ENCODE data around the gene RPL10. TPM values are rescaled to one million over a fixed set of nuclear protein-coding genes. Genes with fewer than 3 reads are reported as not detected.

Gene RPL10
- total RNA-seq = 1,000 to 10,000 TPM; 1,953 to 2,194 TPM

DNA sequence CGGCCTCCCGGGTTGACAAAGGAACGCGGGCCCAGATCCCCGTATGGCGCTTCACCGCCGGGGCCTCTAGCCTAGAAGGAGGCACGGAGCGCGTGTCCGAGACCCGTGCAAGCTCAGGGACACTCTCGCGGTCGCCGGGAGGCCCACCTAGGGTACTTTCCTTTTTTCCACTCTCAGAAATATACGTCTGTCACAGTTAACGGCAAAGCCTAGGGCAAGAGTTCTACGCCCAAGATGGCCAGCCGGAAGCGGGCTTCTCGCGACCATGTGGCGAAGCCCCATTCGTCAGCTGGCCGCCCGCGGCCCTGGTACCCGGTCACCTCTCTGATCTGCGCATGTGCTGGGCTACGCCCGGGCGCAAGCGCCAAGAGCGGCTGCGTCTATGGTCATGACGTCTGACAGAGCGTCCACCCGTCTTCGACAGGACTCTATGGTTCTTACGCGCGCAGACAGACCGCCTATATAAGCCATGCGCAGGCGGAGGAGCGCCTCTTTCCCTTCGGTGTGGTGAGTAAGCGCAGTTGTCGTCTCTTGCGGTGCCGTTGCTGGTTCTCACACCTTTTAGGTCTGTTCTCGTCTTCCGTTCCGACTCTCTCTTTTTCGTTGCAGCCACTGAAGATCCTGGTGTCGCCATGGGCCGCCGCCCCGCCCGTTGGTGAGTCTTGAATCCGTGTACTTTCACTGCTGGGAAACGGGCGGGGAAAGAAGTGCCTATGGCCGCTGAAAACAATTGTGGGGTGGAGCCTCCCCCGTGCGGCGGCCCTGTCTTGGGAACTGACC, at the start of gene RPL10:
RPL10 (plus strand) TSS at position 490 of the 780 bp plus-strand sequence; CDS start at position 633, 143 bp downstream.
- H3K36me3 Mint-ChIP-seq = peaks cover 16% of the 10 kb centered on the region
- peak within 1 kb of the TSS; percentile 96 to 98 for H3K27ac Mint-ChIP-seq
- peak within 1 kb of the TSS; percentile 96 for H3K4me3 Mint-ChIP-seq
- DNase-seq (ENCODE audit: low spot score) = peak; percentile 94
- peak; percentile 90 to 91 for ATAC-seq
- no peaks in the 10 kb centered on the region for H3K9me3 Mint-ChIP-seq
- peaks cover 8 to 21% of the 10 kb centered on the region in 2 donors for H3K4me1 Mint-ChIP-seq (ENCODE audit: low read depth in 2 of 2)
- H3K27me3 Mint-ChIP-seq = no peaks in the 10 kb centered on the region

- Mint-ChIP-seq H3K4me1 (ENCODE audit: low read depth in 2 of 2) (peaks cover 13 to 33% of the 10 kb centered on the region in 2 donors), H3K4me3 (no peak overlapping the region), H3K9me3 (no peaks in the 10 kb centered on the region), H3K27me3 (no peaks in the 10 kb centered on the region), H3K27ac (no peak overlapping the region), H3K36me3 (no peaks in the 10 kb centered on the region)
- ATAC-seq = no peak
- no peak for DNase-seq (ENCODE audit: low spot score)
These were observed 49.4 kb upstream of the RPL10 start for GRCh38 chrX:154348646-154349358.

- H3K36me3 Mint-ChIP-seq = no peaks in the 10 kb centered on the region
These were observed 48.7 kb upstream of the RPL10 start for GRCh38 chrX:154349359-154349935.

GRCh38 chrX:154349979-154350378, 48.2 kb upstream of the RPL10 start:
- DNase-seq (ENCODE audit: low spot score) (no peak), ATAC-seq (no peak)
- no peaks in the 10 kb centered on the region for H3K27me3 Mint-ChIP-seq
- no peak overlapping the region for H3K4me3 Mint-ChIP-seq
- H3K36me3 Mint-ChIP-seq = no peaks in the 10 kb centered on the region
- peaks cover 13 to 38% of the 10 kb centered on the region in 2 donors for H3K4me1 Mint-ChIP-seq (ENCODE audit: low read depth in 2 of 2)
- no peak overlapping the region for H3K27ac Mint-ChIP-seq
- H3K9me3 Mint-ChIP-seq = no peaks in the 10 kb centered on the region

More at GRCh38 chrX:154349359-154349935, 48.7 kb upstream of the RPL10 start:
- H3K27me3 Mint-ChIP-seq = no peaks in the 10 kb centered on the region
- ATAC-seq = no peak
- no peak overlapping the region for H3K4me3 Mint-ChIP-seq
- H3K27ac Mint-ChIP-seq = no peak overlapping the region
- DNase-seq (ENCODE audit: low spot score) = peak; percentile 58
- H3K4me1 Mint-ChIP-seq (ENCODE audit: low read depth in 2 of 2) = peaks cover 13 to 38% of the 10 kb centered on the region in 2 donors
- H3K9me3 Mint-ChIP-seq = no peaks in the 10 kb centered on the region

DNA sequence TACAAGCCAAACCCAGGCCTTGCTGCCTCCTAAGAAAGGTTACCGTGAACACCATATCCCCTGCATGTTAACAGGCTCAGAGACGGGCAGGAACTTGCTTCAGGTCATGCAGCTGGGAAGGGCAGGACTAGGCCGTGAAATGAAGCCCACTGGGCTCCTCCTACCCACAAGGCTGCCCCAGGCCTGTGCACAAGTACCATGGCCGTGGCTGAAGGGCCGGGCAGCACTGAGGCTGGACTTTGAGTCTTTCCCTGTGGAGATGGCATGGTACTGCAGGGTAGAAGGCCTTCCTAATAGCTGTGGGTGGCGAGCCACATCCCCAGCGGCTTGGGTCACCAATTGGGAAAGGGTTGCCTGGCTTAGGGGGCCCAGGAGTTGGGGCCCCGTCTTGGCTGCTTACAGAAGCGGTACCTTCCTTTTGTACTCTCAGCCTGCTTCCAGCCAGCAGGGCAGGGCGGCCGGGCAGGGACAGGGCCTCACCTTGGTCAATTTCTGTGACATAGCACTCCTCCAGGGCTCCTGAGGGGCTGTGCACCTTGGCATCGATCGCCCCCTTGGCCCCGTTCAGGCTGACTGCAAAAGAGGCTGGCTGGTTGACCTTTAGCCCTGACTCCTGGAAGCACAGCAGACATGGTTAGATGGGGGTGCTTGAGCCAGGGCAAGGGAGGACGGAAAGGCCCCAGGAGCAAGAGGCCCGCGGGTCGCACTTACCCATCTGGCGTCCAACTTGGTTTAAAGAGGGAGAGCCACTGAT, 47.6 kb upstream of the RPL10 start:
- Mint-ChIP-seq H3K27ac (no peak overlapping the region), H3K9me3 (no peaks in the 10 kb centered on the region), H3K27me3 (no peaks in the 10 kb centered on the region), H3K36me3 (no peaks in the 10 kb centered on the region), H3K4me3 (no peak overlapping the region), H3K4me1 (ENCODE audit: low read depth in 2 of 2) (peaks cover 13 to 38% of the 10 kb centered on the region in 2 donors)
- DNase-seq (ENCODE audit: low spot score) (peak; percentile 57), ATAC-seq (no peak)

- Mint-ChIP-seq H3K9me3 (no peaks in the 10 kb centered on the region), H3K27me3 (no peaks in the 10 kb centered on the region), H3K4me3 (no peak overlapping the region), H3K4me1 (ENCODE audit: low read depth in 2 of 2) (peaks cover 13 to 40% of the 10 kb centered on the region in 2 donors), H3K36me3 (no peaks in the 10 kb centered on the region), H3K27ac (peak overlapping the region in 1 of 2 donors; percentile 66)
- ATAC-seq (no peak), DNase-seq (ENCODE audit: low spot score) (no peak)
These were observed 46.8 kb upstream of the RPL10 start for GRCh38 chrX:154351183-154352011.

DNA sequence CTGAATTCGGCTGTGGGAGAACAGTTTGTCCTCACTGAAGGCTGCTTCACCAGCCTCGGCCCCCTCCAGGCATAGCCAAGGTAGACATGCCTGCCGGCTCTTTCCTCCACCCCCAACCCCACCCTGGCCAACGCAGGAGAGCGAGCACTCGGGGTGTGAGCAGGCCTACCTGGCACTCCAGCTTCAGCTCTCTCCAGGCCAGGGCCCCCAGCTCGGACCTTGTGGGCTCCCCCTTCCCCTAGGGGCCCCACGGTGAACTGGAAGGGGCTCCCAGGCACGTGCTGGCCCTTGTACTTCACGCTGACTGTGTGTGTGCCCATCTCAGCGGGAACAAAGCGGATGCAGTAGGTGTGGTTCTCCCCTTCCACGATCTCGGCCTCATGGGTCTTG, 46.2 kb upstream of the RPL10 start:
- Mint-ChIP-seq H3K4me1 (ENCODE audit: low read depth in 2 of 2) (peaks cover 11 to 40% of the 10 kb centered on the region in 2 donors), H3K27ac (peak overlapping the region in 1 of 2 donors; percentile 66), H3K9me3 (no peaks in the 10 kb centered on the region), H3K27me3 (no peaks in the 10 kb centered on the region), H3K4me3 (no peak overlapping the region), H3K36me3 (no peaks in the 10 kb centered on the region)
- DNase-seq (ENCODE audit: low spot score) (no peak), ATAC-seq (no peak)

DNA sequence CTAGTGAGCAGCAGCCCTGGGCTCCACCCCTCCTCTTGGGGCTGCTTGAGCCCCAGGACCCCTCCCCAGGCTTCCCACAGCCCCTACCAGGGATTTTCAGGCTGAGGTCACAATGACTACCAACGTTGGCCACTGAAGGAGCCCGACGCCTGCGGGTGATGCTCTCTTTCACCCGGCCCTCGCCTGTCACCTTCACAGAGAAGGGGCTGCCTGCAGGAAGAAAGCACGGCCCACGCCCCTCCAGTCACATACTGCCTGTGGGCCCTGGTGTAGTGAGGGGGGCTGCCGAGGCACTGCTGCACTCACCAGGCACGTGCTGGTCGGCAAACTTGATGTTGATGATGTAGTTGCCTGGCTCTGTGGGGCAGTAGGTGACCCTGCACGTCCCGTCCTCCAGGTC, 45.7 kb upstream of the RPL10 start:
- no peaks in the 10 kb centered on the region for H3K9me3 Mint-ChIP-seq
- H3K27ac Mint-ChIP-seq = peak overlapping the region in 1 of 2 donors; percentile 66
- H3K4me3 Mint-ChIP-seq = no peak overlapping the region
- peaks cover 7 to 36% of the 10 kb centered on the region in 2 donors for H3K4me1 Mint-ChIP-seq (ENCODE audit: low read depth in 2 of 2)
- DNase-seq (ENCODE audit: low spot score) (no peak), ATAC-seq (no peak)
- no peaks in the 10 kb centered on the region for H3K27me3 Mint-ChIP-seq
- H3K36me3 Mint-ChIP-seq = no peaks in the 10 kb centered on the region

DNA sequence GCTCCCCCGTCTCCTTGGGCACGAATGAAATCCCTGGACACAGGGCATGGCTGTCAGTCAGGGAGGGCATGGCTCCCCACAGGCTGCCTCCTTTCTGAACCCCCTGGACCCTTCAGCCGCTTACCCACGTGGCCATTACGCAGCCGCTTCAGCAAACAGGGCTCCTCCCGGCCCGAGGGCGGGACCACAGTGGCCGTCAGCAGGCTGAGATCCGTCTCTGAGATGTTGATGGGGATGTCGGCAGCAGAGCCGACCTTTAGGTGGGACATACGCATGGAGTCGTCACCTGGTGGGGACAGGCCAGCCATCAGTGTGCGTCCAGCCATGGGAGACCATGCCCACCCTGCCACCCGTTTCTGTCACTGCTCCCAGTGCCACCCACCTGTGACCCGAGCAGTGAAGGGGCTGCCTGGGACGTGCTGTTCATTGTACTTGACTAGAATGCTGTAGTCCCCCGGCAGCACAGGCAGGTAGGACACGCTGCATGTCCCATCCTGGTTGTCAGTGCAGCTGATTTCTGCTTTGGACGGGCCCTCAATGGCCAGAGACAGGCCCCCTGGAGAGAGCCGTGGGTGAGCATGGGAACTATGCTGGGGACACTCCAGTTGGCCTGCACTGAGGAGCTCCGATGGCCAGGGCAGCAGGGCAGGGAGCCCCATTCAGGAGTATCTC, 44.9 kb upstream of the RPL10 start:
- Mint-ChIP-seq H3K4me3 (no peak overlapping the region), H3K27ac (no peak overlapping the region), H3K4me1 (ENCODE audit: low read depth in 2 of 2) (peaks cover 1 to 30% of the 10 kb centered on the region in 2 donors), H3K9me3 (no peaks in the 10 kb centered on the region), H3K36me3 (no peaks in the 10 kb centered on the region), H3K27me3 (no peaks in the 10 kb centered on the region)
- ATAC-seq (no peak), DNase-seq (ENCODE audit: low spot score) (no peak)

GRCh38 chrX:154354013-154354412, 44.2 kb upstream of the RPL10 start:
- no peak overlapping the region for H3K27ac Mint-ChIP-seq
- H3K4me3 Mint-ChIP-seq = no peak overlapping the region
- H3K4me1 Mint-ChIP-seq (ENCODE audit: low read depth in 2 of 2) = peaks cover 5 to 33% of the 10 kb centered on the region in 2 donors
- H3K9me3 Mint-ChIP-seq = no peaks in the 10 kb centered on the region
- no peaks in the 10 kb centered on the region for H3K27me3 Mint-ChIP-seq
- no peaks in the 10 kb centered on the region for H3K36me3 Mint-ChIP-seq
- no peak for DNase-seq (ENCODE audit: low spot score)
- ATAC-seq = no peak

GRCh38 chrX:154354516-154354915, 43.7 kb upstream of the RPL10 start:
- H3K9me3 Mint-ChIP-seq = no peaks in the 10 kb centered on the region
- DNase-seq (ENCODE audit: low spot score) = no peak
- no peak overlapping the region for H3K27ac Mint-ChIP-seq
- H3K36me3 Mint-ChIP-seq = no peaks in the 10 kb centered on the region
- H3K27me3 Mint-ChIP-seq = no peaks in the 10 kb centered on the region
- ATAC-seq = no peak
- no peak overlapping the region for H3K4me3 Mint-ChIP-seq
- H3K4me1 Mint-ChIP-seq (ENCODE audit: low read depth in 2 of 2) = peaks cover 5 to 28% of the 10 kb centered on the region in 2 donors

- H3K9me3 Mint-ChIP-seq = no peaks in the 10 kb centered on the region
- DNase-seq (ENCODE audit: low spot score) = no peak
- peak in 1 of 2 donors; percentile 46 for ATAC-seq
- H3K27me3 Mint-ChIP-seq = no peaks in the 10 kb centered on the region
- no peak overlapping the region for H3K27ac Mint-ChIP-seq
- no peaks in the 10 kb centered on the region for H3K36me3 Mint-ChIP-seq
- no peak overlapping the region for H3K4me3 Mint-ChIP-seq
- H3K4me1 Mint-ChIP-seq (ENCODE audit: low read depth in 2 of 2) = peaks cover 5 to 24% of the 10 kb centered on the region in 2 donors
These were observed 42.9 kb upstream of the RPL10 start for GRCh38 chrX:154355094-154355775.

All from natural killer cell treated with Interleukin-12 subunit alpha and Interleukin-12 subunit beta and Interleukin-15 and Interleukin-18, amount 100 ng/mL, for 72 hours (primary cell).